RWPE1 (cell line): Measurements from ENCODE around the gene PLXND1.
A peak's percentile ranks its signal among the peaks of the same experiment; 100 is the strongest.

Source experiments
- CTCF ChIA-PET: fragments of 350-600 bp; sonication (Branson Sonifier 250); formaldehyde crosslinking; extraction: SDS; loops from one replicate; lab custom pipeline; 2021; lab: Yijun Ruan, JAX
- POLR2A ChIA-PET: fragments of 400-600 bp; formaldehyde crosslinking; extraction: SDS; loops from one replicate; lab custom pipeline; 2020; ENCODE audit warnings: antibody characterized with exemption; ENCODE audit not compliant: low non-redundant PET; lab: Yijun Ruan, JAX
- DNase-seq: peaks from one replicate; pipeline ENCODE4 v3.0.0; 2012; ENCODE audit warnings: low spot score
- H3K27ac ChIP-seq: fragments of 450-650 bp; 2 replicates; pipeline ENCODE4 v1.5.1; 2017
- TF ChIP-seq, protein P1 (sequence below): fragments of 450-650 bp; conservative IDR thresholded peaks from 2 replicates; pipeline ENCODE4 v1.5.1; 2017; ENCODE audit warnings: low read depth, mild to moderate bottlenecking

PLXND1 gene

GRCh38 chr3:129629011-129629410 is 22.5 kb upstream of the PLXND1 start:
- no peak for DNase-seq
- peak overlapping the region; percentile 99 for H3K27ac ChIP-seq
- ChIA-PET POLR2A (no interaction called here), CTCF (interaction anchor here (0.6 to 2.3 kb wide), 2 partner anchors 196 to 246 kb away, joined by 3 to 10 read pairs; no protein-coding TSS in a partner anchor)
- TF ChIP-seq, protein P1, sequence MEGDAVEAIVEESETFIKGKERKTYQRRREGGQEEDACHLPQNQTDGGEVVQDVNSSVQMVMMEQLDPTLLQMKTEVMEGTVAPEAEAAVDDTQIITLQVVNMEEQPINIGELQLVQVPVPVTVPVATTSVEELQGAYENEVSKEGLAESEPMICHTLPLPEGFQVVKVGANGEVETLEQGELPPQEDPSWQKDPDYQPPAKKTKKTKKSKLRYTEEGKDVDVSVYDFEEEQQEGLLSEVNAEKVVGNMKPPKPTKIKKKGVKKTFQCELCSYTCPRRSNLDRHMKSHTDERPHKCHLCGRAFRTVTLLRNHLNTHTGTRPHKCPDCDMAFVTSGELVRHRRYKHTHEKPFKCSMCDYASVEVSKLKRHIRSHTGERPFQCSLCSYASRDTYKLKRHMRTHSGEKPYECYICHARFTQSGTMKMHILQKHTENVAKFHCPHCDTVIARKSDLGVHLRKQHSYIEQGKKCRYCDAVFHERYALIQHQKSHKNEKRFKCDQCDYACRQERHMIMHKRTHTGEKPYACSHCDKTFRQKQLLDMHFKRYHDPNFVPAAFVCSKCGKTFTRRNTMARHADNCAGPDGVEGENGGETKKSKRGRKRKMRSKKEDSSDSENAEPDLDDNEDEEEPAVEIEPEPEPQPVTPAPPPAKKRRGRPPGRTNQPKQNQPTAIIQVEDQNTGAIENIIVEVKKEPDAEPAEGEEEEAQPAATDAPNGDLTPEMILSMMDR, result no peak

GRCh38 chr3:129628169-129628522 is 21.7 kb upstream of the PLXND1 start:
- ChIA-PET CTCF (interaction anchor here (0.6 to 2.3 kb wide), 10 partner anchors 10 to 1049 kb away, joined by 3 to 10 read pairs (median 4); no protein-coding TSS in a partner anchor), POLR2A (interaction anchor here (0.8 kb wide), 1 partner anchor 316 kb away, joined by 4 read pairs; no protein-coding TSS in a partner anchor)
- TF ChIP-seq, protein P1, result peak; percentile 32; the same call in 1 of the 2 replicates
- no peak for DNase-seq
- peak overlapping the region; percentile 99 for H3K27ac ChIP-seq

DNA sequence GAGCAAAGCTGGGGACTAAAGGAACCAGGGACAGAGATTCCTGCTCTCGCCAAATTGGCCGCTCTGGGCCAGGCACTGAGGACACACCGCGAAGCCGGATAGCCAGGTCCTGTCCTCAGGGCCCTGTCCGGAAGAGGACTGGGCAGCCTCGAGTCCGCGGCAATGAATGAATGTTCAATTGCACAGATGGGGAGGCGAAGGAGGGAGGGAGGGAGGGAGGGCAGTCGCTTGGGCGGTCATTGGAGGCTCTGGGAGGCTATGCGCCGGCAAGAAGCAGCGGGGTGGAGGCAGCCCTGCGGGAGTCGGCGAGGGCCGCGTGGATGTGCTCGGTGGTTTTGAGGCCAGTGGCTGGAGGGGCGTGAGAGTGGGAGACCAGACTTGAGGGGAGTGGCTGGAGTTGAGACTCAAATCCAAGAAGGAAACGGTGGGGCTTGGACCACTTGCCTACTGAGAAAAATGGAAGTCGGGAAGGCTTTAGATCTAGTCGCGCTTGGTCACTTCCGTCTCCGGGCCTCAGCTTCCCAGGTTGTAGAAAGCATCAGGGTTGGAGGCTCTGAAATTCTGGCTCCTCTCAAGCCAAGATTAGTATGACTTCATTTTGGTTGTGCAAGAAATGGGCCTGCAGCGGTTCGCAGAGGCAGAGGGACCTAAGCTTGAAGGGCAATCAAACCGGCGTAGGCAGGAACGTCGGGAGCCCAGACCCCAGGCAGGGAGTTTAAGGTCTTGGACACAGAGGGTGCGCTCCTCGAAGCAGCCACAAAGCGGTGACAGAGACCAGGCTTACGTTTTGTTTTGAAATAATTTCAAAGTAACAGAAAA is 21.1 kb upstream of the PLXND1 start:
- H3K27ac ChIP-seq, result peak overlapping the region; percentile 99
- ChIA-PET POLR2A (interaction anchor here (0.8 kb wide), 1 partner anchor 317 kb away, joined by 4 read pairs; no protein-coding TSS in a partner anchor), CTCF (interaction anchor here (0.6 to 2.3 kb wide), 15 partner anchors 10 to 1049 kb away, joined by 3 to 10 read pairs (median 4); no protein-coding TSS in a partner anchor)
- TF ChIP-seq, protein P1, result peak; percentile 79
- DNase-seq, result peak; percentile 83

DNA sequence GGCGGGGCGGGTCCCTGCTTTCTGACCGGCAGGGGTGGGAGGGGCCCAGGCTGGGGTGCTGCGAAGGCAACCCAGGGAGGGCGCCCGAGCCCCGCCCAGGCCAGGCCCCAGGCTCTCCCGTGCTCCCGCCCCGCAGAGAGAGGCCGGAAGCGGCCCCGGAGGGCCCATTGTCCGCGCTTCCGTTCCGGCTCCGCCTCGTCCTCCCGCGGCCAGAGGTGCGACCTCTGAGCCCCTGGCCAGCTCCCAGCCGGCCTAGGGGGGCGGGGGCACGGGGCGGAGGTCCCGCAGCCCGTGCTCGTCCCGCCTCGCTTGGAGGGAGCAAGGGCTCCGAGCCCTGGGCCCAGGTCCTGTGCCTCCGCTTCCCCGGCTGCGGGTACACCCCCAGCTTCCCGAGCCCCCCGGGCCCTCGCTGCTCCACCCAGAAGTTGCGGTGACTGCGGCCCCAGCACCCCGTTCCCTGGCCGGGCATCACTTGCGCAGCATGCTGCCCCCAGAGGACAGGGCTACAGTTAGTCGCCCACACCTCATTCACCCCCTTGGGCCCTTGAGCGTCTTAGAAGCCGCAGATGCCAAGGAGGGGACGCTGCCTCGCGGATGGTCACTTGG is 20.4 kb upstream of the PLXND1 start:
- peak overlapping the region; percentile 99 for H3K27ac ChIP-seq
- peak; percentile 96 for DNase-seq

GRCh38 chr3:129625072-129625874 is 18.8 kb upstream of the PLXND1 start:
- H3K27ac ChIP-seq, result peak overlapping the region; percentile 99
- CTCF ChIA-PET, result interaction anchor here (0.7 kb wide), 2 partner anchors 135 to 370 kb away, joined by 3 to 5 read pairs; no protein-coding TSS in a partner anchor
- POLR2A ChIA-PET, result interaction anchor here (0.7 to 1.2 kb wide), 2 partner anchors 132 to 184 kb away, joined by 7 read pairs; no protein-coding TSS in a partner anchor
- TF ChIP-seq, protein P1, result no peak
- no peak for DNase-seq

More for the DNA sequence above, 20.4 kb upstream of the PLXND1 start:
- TF ChIP-seq, protein P1, result no peak
- CTCF ChIA-PET, result interaction anchor here (0.6 to 2.3 kb wide), 3 partner anchors 137 to 205 kb away, joined by 3 to 10 read pairs (median 5); no protein-coding TSS in a partner anchor
- POLR2A ChIA-PET, result interaction anchor here (0.6 to 1.2 kb wide), 2 partner anchors 186 to 1165 kb away, joined by 4 to 7 read pairs; no protein-coding TSS in a partner anchor
